ENCODE measurements around the gene NOS3.

NOS3 gene

GRCh38 chr7:150951521-150951920, 39.3 kb upstream of the NOS3 start (continued):
- no peak for TF ChIP-seq ZBTB49 (tag by site-specific recombination; IDR thresholded peaks at IDR 0.05; ENCODE audit: low read depth)
- no peak for TF ChIP-seq ZFP41 (tag by site-specific recombination; IDR thresholded peaks at IDR 0.05; ENCODE audit: borderline replicate concordance)
- TF ChIP-seq ZBTB17 (tag by site-specific recombination; IDR thresholded peaks at IDR 0.05): no peak
- no peak for TF ChIP-seq ZNF585B (tag by site-specific recombination; IDR thresholded peaks at IDR 0.05)
- TF ChIP-seq ZNF416 (tag by site-specific recombination; IDR thresholded peaks at IDR 0.05): no peak
- no peak for TF ChIP-seq SP7 (tag by site-specific recombination; IDR thresholded peaks at IDR 0.05)
- no peak for TF ChIP-seq ZNF138 (tag by site-specific recombination; IDR thresholded peaks at IDR 0.05; ENCODE audit: borderline replicate concordance)
- TF ChIP-seq ZBTB6 (tag by site-specific recombination; IDR thresholded peaks at IDR 0.05): no peak

DNA sequence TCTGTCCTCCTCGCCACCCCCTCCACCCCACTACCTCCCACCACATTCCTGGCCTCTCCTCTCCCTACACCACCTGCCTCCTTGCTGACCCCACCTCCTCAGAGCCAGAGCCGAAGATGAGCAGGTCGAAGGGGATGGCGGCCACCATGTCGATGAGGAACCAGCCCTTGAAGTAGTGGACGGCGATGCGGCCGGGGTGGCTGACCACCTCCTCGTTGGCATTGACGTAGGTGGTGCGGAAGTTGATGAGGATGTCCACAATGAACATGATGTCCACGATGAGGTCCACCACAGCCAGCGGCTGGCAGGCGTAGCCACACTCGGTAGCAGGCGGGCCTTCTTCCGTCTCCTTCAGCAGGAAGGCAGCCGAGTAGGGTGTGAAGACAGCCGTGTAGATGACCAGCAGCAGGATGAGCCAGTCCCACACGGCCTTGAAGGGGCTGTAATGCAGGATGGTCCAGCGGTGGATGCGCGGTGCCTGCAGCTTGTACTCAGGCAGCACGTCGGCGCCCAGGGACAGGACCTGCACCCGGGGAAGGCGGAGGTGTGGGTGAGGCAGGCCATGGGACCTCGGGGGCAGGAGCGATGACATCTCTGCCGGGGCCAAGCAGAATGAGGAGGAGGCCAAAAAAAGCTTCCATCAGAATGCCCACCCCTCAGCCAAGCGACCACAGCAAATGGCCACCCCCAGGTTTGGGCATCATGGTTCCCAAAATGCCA, 38.3 kb upstream of the NOS3 start:
- no peak overlapping the region for H3K27ac ChIP-seq (ENCODE audit: extremely low read depth, low read depth, low read length)
- no peaks in the 10 kb centered on the region for H3K4me1 ChIP-seq (ENCODE audit: control insufficient read depth, insufficient read depth, low read length)
- ChIA-PET POLR2A (no interaction called here), CTCF (interaction anchor here (0.6 to 1.7 kb wide), 2 partner anchors 54 to 219 kb away, joined by 3 to 4 read pairs; no protein-coding TSS in a partner anchor)
- 0 out of 2 replicates have a peak, but pooled peaks have one; percentile 19 for TF ChIP-seq ZFHX2 (tag by site-specific recombination; conservative IDR thresholded peaks at IDR 0.05)
- TF ChIP-seq ZXDB (tag by site-specific recombination; IDR thresholded peaks at IDR 0.05): no peak
- TF ChIP-seq MZF1 (tag by site-specific recombination; IDR thresholded peaks at IDR 0.05; ENCODE audit: borderline replicate concordance): no peak
- peaks cover 0 to 5% of the 10 kb centered on the region in 2 experiments; a peak in 1 of 3 replicates for H3K36me3 ChIP-seq (ENCODE audit: control insufficient read depth in 2 of 2, insufficient read depth in 1 of 2, low read length in 2 of 2)
- H3K4me3 ChIP-seq (ENCODE audit: low read depth, low read length): no peak overlapping the region
- H3K9me3 ChIP-seq (ENCODE audit: control insufficient read depth, insufficient read depth, low read depth, low read length): no peaks in the 10 kb centered on the region

DNA sequence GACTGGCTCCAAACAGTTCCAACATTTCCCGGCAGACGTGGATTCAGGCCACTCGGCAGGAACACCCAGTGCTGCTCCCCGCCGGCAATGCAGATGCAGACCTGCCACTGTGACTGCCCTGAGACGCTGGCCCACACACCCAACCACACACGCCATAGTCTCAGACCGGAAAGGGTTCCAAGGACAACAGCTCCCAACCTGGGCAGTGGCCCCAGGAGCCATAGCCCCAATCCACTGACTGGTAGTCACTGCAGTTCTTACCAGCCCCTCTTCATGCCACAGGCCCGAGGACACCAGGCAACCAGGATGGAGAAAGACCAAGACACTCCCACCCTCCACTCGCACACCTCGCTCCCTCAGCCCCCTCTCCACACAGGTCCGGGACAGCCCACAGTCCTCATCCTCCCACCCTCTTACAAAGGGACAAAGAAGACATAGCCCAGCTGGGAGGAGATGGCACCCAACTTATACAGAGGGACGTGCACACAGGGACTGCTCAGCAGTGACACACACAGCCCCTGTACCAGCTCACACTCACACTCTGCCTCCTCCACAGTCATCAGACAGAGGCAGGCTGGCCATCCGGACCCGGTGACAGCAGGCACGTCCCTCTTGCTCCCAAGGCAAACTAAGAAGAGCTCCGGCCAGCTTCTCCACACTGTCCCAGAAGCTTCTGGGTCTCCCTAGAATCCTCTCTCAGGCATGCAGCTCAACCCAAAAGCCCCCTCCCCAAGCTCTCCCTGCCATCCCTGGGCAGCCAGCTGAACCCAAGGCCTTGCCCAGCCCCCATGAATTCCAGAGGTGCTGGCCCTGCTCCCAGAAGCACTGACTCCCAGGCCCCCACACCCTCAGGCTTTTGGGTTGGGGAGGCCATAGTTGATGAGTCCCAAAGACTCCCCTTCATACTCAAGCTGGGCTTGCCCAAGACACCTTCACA, 37.5 kb upstream of the NOS3 start:
- Histone ChIP-seq H3K9me3 (ENCODE audit: control insufficient read depth, insufficient read depth, low read depth, low read length) (no peaks in the 10 kb centered on the region), H3K27ac (ENCODE audit: extremely low read depth, low read depth, low read length) (no peak overlapping the region), H3K36me3 (ENCODE audit: control insufficient read depth in 2 of 2, insufficient read depth in 1 of 2, low read length in 2 of 2) (peaks cover 0 to 5% of the 10 kb centered on the region in 2 experiments; a peak in 1 of 3 replicates), H3K4me3 (ENCODE audit: low read depth, low read length) (no peak overlapping the region), H3K4me1 (ENCODE audit: control insufficient read depth, insufficient read depth, low read length) (no peaks in the 10 kb centered on the region)
- no peak for TF ChIP-seq ZNF146 (tag by site-specific recombination; IDR thresholded peaks at IDR 0.05)
- TF ChIP-seq ZNF600 (tag by site-specific recombination; IDR thresholded peaks at IDR 0.05): 0 out of 2 replicates have a peak, but pooled peaks have one; percentile 32
- CTCF ChIA-PET: interaction anchor here (0.6 to 1.8 kb wide), 6 partner anchors 9 to 218 kb away, joined by 3 to 8 read pairs (median 4); no protein-coding TSS in a partner anchor
- POLR2A ChIA-PET: interaction anchor here (0.5 kb wide), 1 partner anchor 18 kb away, joined by 6 read pairs; no protein-coding TSS in a partner anchor

All from HEK293 (cell line).